ENCODE measurements around the gene RPS6KB1.
"Not testable (repeated sequence)": the region's sequence is repeated elsewhere in the genome, so short reads cannot be mapped to it uniquely, and the experiment has no call there.

Gene RPS6KB1

GRCh38 chr17:59870482-59870881 is 22.4 kb upstream of the RPS6KB1 start:
- TF ChIP-seq CTCF (IDR thresholded peaks at IDR 0.05; ENCODE audit: control extremely low read depth, extremely low read depth, low read depth, missing control alignments) = no peak
- POLR2A ChIA-PET = no interaction called here
- no peak for DNase-seq (ENCODE audit: extremely low spot score)
- CTCF ChIA-PET = interaction anchor here (1.0 to 2.2 kb wide), 6 partner anchors 10 to 166 kb away, joined by 3 to 7 read pairs (median 4); no protein-coding TSS in a partner anchor

- CTCF ChIA-PET = interaction anchor here (1.0 to 1.9 kb wide), 4 partner anchors 8 to 119 kb away, joined by 4 to 5 read pairs (median 4); no protein-coding TSS in a partner anchor
- POLR2A ChIA-PET = no interaction called here
- DNase-seq (ENCODE audit: extremely low spot score) = no peak
- no peak for TF ChIP-seq CTCF (IDR thresholded peaks at IDR 0.05; ENCODE audit: control extremely low read depth, extremely low read depth, low read depth, missing control alignments)
Observed at GRCh38 chr17:59872351-59872750, 20.6 kb upstream of the RPS6KB1 start.

- POLR2A ChIA-PET = not testable (repeated sequence)
- CTCF ChIA-PET = interaction anchor here (1.8 kb wide), 1 partner anchor 9 kb away, joined by 4 read pairs; no protein-coding TSS in a partner anchor
Observed at GRCh38 chr17:59873414-59873813, 19.5 kb upstream of the RPS6KB1 start.

GRCh38 chr17:59874376-59874775 is 18.5 kb upstream of the RPS6KB1 start:
- no peak for DNase-seq (ENCODE audit: extremely low spot score)
- ChIA-PET POLR2A (no interaction called here), CTCF (no interaction called here)
- TF ChIP-seq CTCF (IDR thresholded peaks at IDR 0.05; ENCODE audit: control extremely low read depth, extremely low read depth, low read depth, missing control alignments) = no peak

More at GRCh38 chr17:59873414-59873813, 19.5 kb upstream of the RPS6KB1 start:
- not testable (repeated sequence) for DNase-seq (ENCODE audit: extremely low spot score)

GRCh38 chr17:59876107-59876506 is 16.8 kb upstream of the RPS6KB1 start:
- ChIA-PET POLR2A (no interaction called here), CTCF (interaction anchor here (0.8 to 1.1 kb wide), 3 partner anchors 9 to 123 kb away, joined by 3 to 5 read pairs (median 4); partner anchors contain the start of genes RPS6KB1 and TUBD1)
- no peak for TF ChIP-seq CTCF (IDR thresholded peaks at IDR 0.05; ENCODE audit: control extremely low read depth, extremely low read depth, low read depth, missing control alignments)
- DNase-seq (ENCODE audit: extremely low spot score) = no peak

GRCh38 chr17:59877965-59878364 is 15.0 kb upstream of the RPS6KB1 start:
- CTCF ChIA-PET = interaction anchor here (1.3 kb wide), 1 partner anchor 14 kb away, joined by 3 read pairs; no protein-coding TSS in a partner anchor
- TF ChIP-seq CTCF (IDR thresholded peaks at IDR 0.05; ENCODE audit: control extremely low read depth, extremely low read depth, low read depth, missing control alignments) = no peak

GRCh38 chr17:59878624-59879023 is 14.3 kb upstream of the RPS6KB1 start:
- TF ChIP-seq CTCF (IDR thresholded peaks at IDR 0.05; ENCODE audit: control extremely low read depth, extremely low read depth, low read depth, missing control alignments) = no peak
- ChIA-PET CTCF (no interaction called here), POLR2A (no interaction called here)
- no peak for DNase-seq (ENCODE audit: extremely low spot score)

More at GRCh38 chr17:59877965-59878364, 15.0 kb upstream of the RPS6KB1 start:
- DNase-seq (ENCODE audit: extremely low spot score) = no peak
- POLR2A ChIA-PET = no interaction called here

Data from GM10248 (cell line).